ENCODE results near the gene COX6A1.

COX6A1 gene

GRCh38 chr12:120406069-120406468 is 31.8 kb upstream of the COX6A1 start:
- no peak for DNase-seq (ENCODE audit: low read depth, low spot score)
- WGBS (ENCODE audit: insufficient coverage, insufficient read length): no CpG with 5 or more reads among the region's 3 CpGs
- Histone ChIP-seq H3K36me3 (ENCODE audit: control insufficient read depth, insufficient read depth, low read length) (no peaks in the 10 kb centered on the region), H3K4me1 (ENCODE audit: control insufficient read depth, insufficient read depth, low read length) (peaks cover 2% of the 10 kb centered on the region; the same call in 1 of the 2 replicates), H3K9me3 (ENCODE audit: control insufficient read depth, insufficient read depth, low read length) (no peaks in the 10 kb centered on the region), H3K27ac (ENCODE audit: low read length) (no peak overlapping the region), H3K4me3 (ENCODE audit: low read length) (no peak overlapping the region), H3K27me3 (ENCODE audit: control insufficient read depth, insufficient read depth, low read length) (no peaks in the 10 kb centered on the region)

GRCh38 chr12:120406553-120406952 is 31.4 kb upstream of the COX6A1 start:
- Histone ChIP-seq H3K36me3 (ENCODE audit: control insufficient read depth, insufficient read depth, low read length) (no peaks in the 10 kb centered on the region), H3K4me3 (ENCODE audit: low read length) (no peak overlapping the region), H3K4me1 (ENCODE audit: control insufficient read depth, insufficient read depth, low read length) (peaks cover 2% of the 10 kb centered on the region; the same call in 1 of the 2 replicates), H3K27me3 (ENCODE audit: control insufficient read depth, insufficient read depth, low read length) (no peaks in the 10 kb centered on the region), H3K27ac (ENCODE audit: low read length) (no peak overlapping the region), H3K9me3 (ENCODE audit: control insufficient read depth, insufficient read depth, low read length) (no peaks in the 10 kb centered on the region)
- WGBS (ENCODE audit: insufficient coverage, insufficient read length): no CpG with 5 or more reads among the region's 3 CpGs
- DNase-seq (ENCODE audit: low read depth, low spot score): no peak

- DNase-seq (ENCODE audit: low read depth, low spot score): no peak
- no CpG with 5 or more reads among the region's 11 CpGs for WGBS (ENCODE audit: insufficient coverage, insufficient read length)
- Histone ChIP-seq H3K4me1 (ENCODE audit: control insufficient read depth, insufficient read depth, low read length) (no peaks in the 10 kb centered on the region), H3K4me3 (ENCODE audit: low read length) (no peak overlapping the region), H3K9me3 (ENCODE audit: control insufficient read depth, insufficient read depth, low read length) (no peaks in the 10 kb centered on the region), H3K27ac (ENCODE audit: low read length) (no peak overlapping the region), H3K27me3 (ENCODE audit: control insufficient read depth, insufficient read depth, low read length) (no peaks in the 10 kb centered on the region), H3K36me3 (ENCODE audit: control insufficient read depth, insufficient read depth, low read length) (no peaks in the 10 kb centered on the region)
These were observed 29.1 kb upstream of the COX6A1 start for GRCh38 chr12:120408771-120409170.

- H3K27me3 ChIP-seq (ENCODE audit: control insufficient read depth, insufficient read depth, low read length): no peaks in the 10 kb centered on the region
- H3K9me3 ChIP-seq (ENCODE audit: control insufficient read depth, insufficient read depth, low read length): no peaks in the 10 kb centered on the region
- H3K36me3 ChIP-seq (ENCODE audit: control insufficient read depth, insufficient read depth, low read length): no peaks in the 10 kb centered on the region
- no peak overlapping the region for H3K27ac ChIP-seq (ENCODE audit: low read length)
- no peak overlapping the region for H3K4me3 ChIP-seq (ENCODE audit: low read length)
- no peaks in the 10 kb centered on the region for H3K4me1 ChIP-seq (ENCODE audit: control insufficient read depth, insufficient read depth, low read length)
- WGBS (ENCODE audit: insufficient coverage, insufficient read length): no CpG with 5 or more reads among the region's 7 CpGs
- no peak for DNase-seq (ENCODE audit: low read depth, low spot score)
These were observed 25.5 kb upstream of the COX6A1 start for GRCh38 chr12:120412421-120412820.

GRCh38 chr12:120413901-120414695 is 23.8 kb upstream of the COX6A1 start:
- H3K4me1 ChIP-seq (ENCODE audit: control insufficient read depth, insufficient read depth, low read length): no peaks in the 10 kb centered on the region
- WGBS (ENCODE audit: insufficient coverage, insufficient read length): no CpG with 5 or more reads among the region's 13 CpGs
- no peaks in the 10 kb centered on the region for H3K9me3 ChIP-seq (ENCODE audit: control insufficient read depth, insufficient read depth, low read length)
- no peak overlapping the region for H3K4me3 ChIP-seq (ENCODE audit: low read length)
- DNase-seq (ENCODE audit: low read depth, low spot score): no peak
- H3K27ac ChIP-seq (ENCODE audit: low read length): no peak overlapping the region
- H3K36me3 ChIP-seq (ENCODE audit: control insufficient read depth, insufficient read depth, low read length): no peaks in the 10 kb centered on the region
- H3K27me3 ChIP-seq (ENCODE audit: control insufficient read depth, insufficient read depth, low read length): no peaks in the 10 kb centered on the region

GRCh38 chr12:120416490-120417216 is 21.3 kb upstream of the COX6A1 start:
- WGBS (ENCODE audit: insufficient coverage, insufficient read length): no CpG with 5 or more reads among the region's 7 CpGs
- H3K9me3 ChIP-seq (ENCODE audit: control insufficient read depth, insufficient read depth, low read length): no peaks in the 10 kb centered on the region
- H3K27ac ChIP-seq (ENCODE audit: low read length): no peak overlapping the region
- H3K36me3 ChIP-seq (ENCODE audit: control insufficient read depth, insufficient read depth, low read length): no peaks in the 10 kb centered on the region
- H3K27me3 ChIP-seq (ENCODE audit: control insufficient read depth, insufficient read depth, low read length): no peaks in the 10 kb centered on the region
- H3K4me1 ChIP-seq (ENCODE audit: control insufficient read depth, insufficient read depth, low read length): no peaks in the 10 kb centered on the region
- H3K4me3 ChIP-seq (ENCODE audit: low read length): no peak overlapping the region
- DNase-seq (ENCODE audit: low read depth, low spot score): no peak

- Histone ChIP-seq H3K36me3 (ENCODE audit: control insufficient read depth, insufficient read depth, low read length) (no peaks in the 10 kb centered on the region), H3K4me3 (ENCODE audit: low read length) (no peak overlapping the region), H3K4me1 (ENCODE audit: control insufficient read depth, insufficient read depth, low read length) (no peaks in the 10 kb centered on the region), H3K27ac (ENCODE audit: low read length) (no peak overlapping the region), H3K27me3 (ENCODE audit: control insufficient read depth, insufficient read depth, low read length) (no peaks in the 10 kb centered on the region), H3K9me3 (ENCODE audit: control insufficient read depth, insufficient read depth, low read length) (no peaks in the 10 kb centered on the region)
- DNase-seq (ENCODE audit: low read depth, low spot score): no peak
- no CpG with 5 or more reads among the region's 4 CpGs for WGBS (ENCODE audit: insufficient coverage, insufficient read length)
These were observed 19.9 kb upstream of the COX6A1 start for GRCh38 chr12:120417917-120418580.

GRCh38 chr12:120421701-120422100 is 16.2 kb upstream of the COX6A1 start:
- WGBS (ENCODE audit: insufficient coverage, insufficient read length): no CpG with 5 or more reads among the region's 4 CpGs
- no peaks in the 10 kb centered on the region for H3K36me3 ChIP-seq (ENCODE audit: control insufficient read depth, insufficient read depth, low read length)
- no peaks in the 10 kb centered on the region for H3K9me3 ChIP-seq (ENCODE audit: control insufficient read depth, insufficient read depth, low read length)
- H3K27me3 ChIP-seq (ENCODE audit: control insufficient read depth, insufficient read depth, low read length): no peaks in the 10 kb centered on the region
- no peak for DNase-seq (ENCODE audit: low read depth, low spot score)
- no peak overlapping the region for H3K27ac ChIP-seq (ENCODE audit: low read length)
- no peak overlapping the region for H3K4me3 ChIP-seq (ENCODE audit: low read length)
- no peaks in the 10 kb centered on the region for H3K4me1 ChIP-seq (ENCODE audit: control insufficient read depth, insufficient read depth, low read length)

- Histone ChIP-seq H3K9me3 (ENCODE audit: control insufficient read depth, insufficient read depth, low read length) (no peaks in the 10 kb centered on the region), H3K27me3 (ENCODE audit: control insufficient read depth, insufficient read depth, low read length) (no peaks in the 10 kb centered on the region)
These were observed 14.9 kb upstream of the COX6A1 start for GRCh38 chr12:120422892-120423456.

GRCh38 chr12:120425797-120426196 is 12.1 kb upstream of the COX6A1 start:
- H3K36me3 ChIP-seq (ENCODE audit: control insufficient read depth, insufficient read depth, low read length): no peaks in the 10 kb centered on the region
- no CpG with 5 or more reads among the region's 3 CpGs for WGBS (ENCODE audit: insufficient coverage, insufficient read length)

More at GRCh38 chr12:120422892-120423456, 14.9 kb upstream of the COX6A1 start:
- no peak overlapping the region for H3K27ac ChIP-seq (ENCODE audit: low read length)
- DNase-seq (ENCODE audit: low read depth, low spot score): no peak
- WGBS (ENCODE audit: insufficient coverage, insufficient read length): no CpG with 5 or more reads among the region's 7 CpGs
- H3K36me3 ChIP-seq (ENCODE audit: control insufficient read depth, insufficient read depth, low read length): no peaks in the 10 kb centered on the region
- no peak overlapping the region for H3K4me3 ChIP-seq (ENCODE audit: low read length)
- no peaks in the 10 kb centered on the region for H3K4me1 ChIP-seq (ENCODE audit: control insufficient read depth, insufficient read depth, low read length)

More at GRCh38 chr12:120425797-120426196, 12.1 kb upstream of the COX6A1 start:
- H3K4me3 ChIP-seq (ENCODE audit: low read length): no peak overlapping the region
- no peaks in the 10 kb centered on the region for H3K9me3 ChIP-seq (ENCODE audit: control insufficient read depth, insufficient read depth, low read length)
- H3K4me1 ChIP-seq (ENCODE audit: control insufficient read depth, insufficient read depth, low read length): no peaks in the 10 kb centered on the region
- no peak for DNase-seq (ENCODE audit: low read depth, low spot score)
- no peak overlapping the region for H3K27ac ChIP-seq (ENCODE audit: low read length)
- no peaks in the 10 kb centered on the region for H3K27me3 ChIP-seq (ENCODE audit: control insufficient read depth, insufficient read depth, low read length)

Measured in iPS DF 6.9 (cell line).